Adrenal gland (tissue), 12 donors: ENCODE data around the gene CDADC1. TPM values are rescaled to one million over a fixed set of nuclear protein-coding genes. Genes with fewer than 3 reads are reported as not detected.
A peak's percentile ranks its signal among the peaks of the same experiment; 100 is the strongest.

Source experiments
- DNase-seq, 7 donors: peaks; one replicate each; pipeline ENCODE4 v3.0.0-alpha.2; 2019 to 2020
- H3K27ac ChIP-seq, 5 donors: fragments of 200-600 bp; sonication (generic) in 4 of 5; 1 replicate in 3 of 5; 2 replicates in 2 of 5; pipeline versions ENCODE4 v1.5.1 to v1.8.0; 2016 to 2020; ENCODE audit warnings: mild to moderate bottlenecking in 1 of 5
- H3K27me3 ChIP-seq: fragments of 200-600 bp; 2 replicates; pipeline ENCODE4 v1.8.0; 2021
- H3K36me3 ChIP-seq, 2 donors: fragments of 200-600 bp; replicated peaks in 1 of 2; 1 replicate in 1 of 2; 2 replicates in 1 of 2; pipeline versions ENCODE4 v1.5.1 to v1.8.0; 2018 to 2022
- H3K4me1 ChIP-seq, 2 donors: fragments of 200-600 bp; replicated peaks in 1 of 2; 1 replicate in 1 of 2; 2 replicates in 1 of 2; pipeline versions ENCODE4 v1.5.1 to v1.8.0; 2018 to 2021
- H3K4me3 ChIP-seq, 4 donors: fragments of 200-600 bp; sonication (generic) in 3 of 4; one replicate each; pipeline ENCODE4 v1.5.1; 2016 to 2018
- H3K9me3 ChIP-seq, 3 donors: fragments of 200-600 bp; sonication (generic) in 1 of 3; replicated peaks in 1 of 3; 1 replicate in 2 of 3; 2 replicates in 1 of 3; pipeline versions ENCODE4 v1.5.1 to v1.8.0; 2016 to 2021
- CTCF ChIP-seq, 6 experiments: fragments of 450-650 bp in 4 of 6; fragments of 200-600 bp in 2 of 6; sonication (generic) in 1 of 6; IDR thresholded peaks; 1 replicate in 5 of 6; 2 replicates in 1 of 6; pipeline versions ENCODE4 v1.5.1 to v1.8.0; 2016 to 2021; ENCODE audit warnings: antibody characterized with exemption in 6 of 6, mild to moderate bottlenecking in 2 of 6, moderate library complexity in 1 of 6
- POLR2A ChIP-seq, 2 donors: fragments of 450-650 bp; IDR thresholded peaks; one replicate each; pipeline ENCODE4 v1.6.1; 2017; ENCODE audit warnings: antibody characterized with exemption in 2 of 2, mild to moderate bottlenecking in 2 of 2, moderate library complexity in 1 of 2
- WGBS, 4 donors: extraction: QIAGEN DNeasy Blood & Tissue Kit in 2 of 4; methylation state at CpG; one replicate each; pipeline versions ENCODE4 v1.1.5 to v1.1.7; 2013 to 2017; 5-methylcytosine and 5-hydroxymethylcytosine counted together
- intact Hi-C, 2 donors: fragments of 100-400 bp; cut with DNase I; formaldehyde crosslinking; loops; one replicate each; pipeline versions ENCODE4 v1.14.1 to v1.15.0; 2022 to 2023
- polyA plus RNA-seq, 3 donors: library from polyadenylated mRNA; stranded (reverse); fragments of 200-250 nt in 2 of 3; fragments of 350-450 nt in 1 of 3; fragmentation: Illumina TruSeq in 1 of 3; extraction: RNeasy Lipid Tissue Mini Kit (QIAGEN cat#74804) in 1 of 3; gene quantifications; one replicate each; pipeline ENCODE4 v1.2.3, GENCODE V29; 2013 to 2014
- total RNA-seq, 9 donors: library from RNA; depleted of rRNA in 4 of 9; stranded (reverse); fragments of >200 nt in 4 of 9; fragments of 120-200 nt in 1 of 9; fragmentation: NEBNext Ultra II Directional in 1 of 9; extraction: Animal tissue kit (Norgen Biotek cat#: 25700) in 1 of 9; gene quantifications; one replicate each; pipeline versions ENCODE4 v1.1.0 to v1.2.4, GENCODE V29; 2013 to 2023
- donor health status: healthy with polysubstance abuse.
- donor health status: Bipolar disorder and iron deficiency.
- donor health status: DM: yes; HTN: yes; CAD: no.
- donor health status: DM: no; HTN: no; CAD: no.
- donor health status: DM: no; HTN: no; CAD: no.
- donor health status: DM: yes; HTN: yes; CAD: no.

The CDADC1 gene
- total and polyA plus RNA-seq, 12 donors, result 4.4 to 25.4 (median 15.1) TPM

GRCh38 chr13:49246850-49247642 lies 679 bp upstream of the CDADC1 start:
- Histone ChIP-seq H3K4me3 (peak overlapping the region; percentile 76 to 94 (median 93)), H3K27me3 (no peaks in the 10 kb centered on the region), H3K9me3 (no peaks in the 10 kb centered on the region), H3K4me1 (peaks cover 10 to 21% of the 10 kb centered on the region in 2 donors), H3K27ac (peak overlapping the region; percentile 80 to 99 (median 96)), H3K36me3 (no peaks in the 10 kb centered on the region)
- intact Hi-C loops, result no loop called here
- no peak for DNase-seq
- TF ChIP-seq CTCF (IDR thresholded peaks at IDR 0.05) (no peak), POLR2A (IDR thresholded peaks at IDR 0.05) (no peak)
- 24% methylated on average over 4 of the region's 4 CpGs for WGBS, 4 donors

GRCh38 chr13:49248622-49249002 lies 887 bp downstream of the CDADC1 start:
- Histone ChIP-seq H3K27me3 (no peaks in the 10 kb centered on the region), H3K4me1 (peaks cover 10 to 21% of the 10 kb centered on the region in 2 donors), H3K9me3 (no peaks in the 10 kb centered on the region), H3K27ac (peak overlapping the region; percentile 80 to 99 (median 96)), H3K4me3 (peak overlapping the region; percentile 76 to 94 (median 93)), H3K36me3 (no peaks in the 10 kb centered on the region)
- 1 to 3% (median 3%) methylated on average over 6 of the region's 6 CpGs for WGBS, 4 donors
- TF ChIP-seq POLR2A (IDR thresholded peaks at IDR 0.05), result peak in 1 of 2 donors; percentile 46
- TF ChIP-seq CTCF (IDR thresholded peaks at IDR 0.05), result no peak
- peak in 1 of 7 donors; percentile 32 for DNase-seq
- intact Hi-C loops, result no loop called here

GRCh38 chr13:49251326-49251725 lies 3.6 kb downstream of the CDADC1 start:
- no peak for DNase-seq
- no peak overlapping the region for H3K27ac ChIP-seq
- H3K27me3 ChIP-seq, result no peaks in the 10 kb centered on the region
- no peak overlapping the region for H3K4me3 ChIP-seq
- WGBS, 4 donors, result 72 to 78% (median 75%) methylated on average over 5 of the region's 5 CpGs
- no peak for TF ChIP-seq POLR2A (IDR thresholded peaks at IDR 0.05)
- TF ChIP-seq CTCF (IDR thresholded peaks at IDR 0.05), result no peak
- H3K4me1 ChIP-seq, result peaks cover 10 to 21% of the 10 kb centered on the region in 2 donors
- H3K36me3 ChIP-seq, result peaks cover 0 to 9% of the 10 kb centered on the region in 2 donors
- intact Hi-C loops, result no loop called here
- H3K9me3 ChIP-seq, result no peaks in the 10 kb centered on the region

GRCh38 chr13:49253310-49253709 lies 5.6 kb downstream of the CDADC1 start:
- WGBS, 4 donors, result 86 to 98% (median 95%) methylated on average over 1 of the region's 1 CpG
- Histone ChIP-seq H3K9me3 (no peaks in the 10 kb centered on the region), H3K36me3 (peaks cover 0 to 13% of the 10 kb centered on the region in 2 donors), H3K4me3 (no peak overlapping the region), H3K27me3 (no peaks in the 10 kb centered on the region), H3K27ac (no peak overlapping the region), H3K4me1 (peaks cover 5 to 14% of the 10 kb centered on the region in 2 donors)
- DNase-seq, result no peak
- no peak for TF ChIP-seq CTCF (IDR thresholded peaks at IDR 0.05)
- no peak for TF ChIP-seq POLR2A (IDR thresholded peaks at IDR 0.05)
- intact Hi-C loops, result no loop called here
